GM12873 (cell line): ENCODE measurements around the gene PRSS27.

ENCODE experiments used
- CTCF ChIP-seq: IDR thresholded peaks from 2 replicates; pipeline ENCODE4 v1.5.1; 2012; ENCODE audit warnings: low read depth, mild to moderate bottlenecking, moderate library complexity, low read length, control low read depth; ENCODE audit not compliant: insufficient read depth; ENCODE audit errors: missing control alignments

Gene PRSS27

GRCh38 chr16:2765462-2766404, 45.7 kb upstream of the PRSS27 start:
- no peak for TF ChIP-seq CTCF

- TF ChIP-seq CTCF = no peak
Measured at GRCh38 chr16:2764718-2765117, 44.7 kb upstream of the PRSS27 start.

GRCh38 chr16:2763173-2763572, 43.1 kb upstream of the PRSS27 start:
- no peak for TF ChIP-seq CTCF

- TF ChIP-seq CTCF = no peak
Measured at GRCh38 chr16:2762711-2763110, 42.7 kb upstream of the PRSS27 start.

GRCh38 chr16:2761886-2762583, 42.0 kb upstream of the PRSS27 start:
- TF ChIP-seq CTCF = no peak

- no peak for TF ChIP-seq CTCF
Measured at GRCh38 chr16:2761472-2761871, 41.4 kb upstream of the PRSS27 start.

GRCh38 chr16:2757344-2757743, 37.3 kb upstream of the PRSS27 start:
- no peak for TF ChIP-seq CTCF
